Left ventricle myocardium inferior (tissue), 1 donor: ENCODE data around the gene MTHFD1. TPM values are rescaled to one million over a fixed set of nuclear protein-coding genes. Genes with fewer than 3 reads are reported as not detected.
A peak's percentile ranks its signal among the peaks of the same experiment; 100 is the strongest.

Experiments used
- DNase-seq: peaks from one replicate; pipeline ENCODE4 v3.0.0-alpha.2; 2020
- H3K27ac ChIP-seq: fragments of 200-600 bp; replicated peaks from 2 replicates; pipeline ENCODE4 v1.8.0; 2021
- H3K27me3 ChIP-seq: fragments of 200-600 bp; 2 replicates; pipeline ENCODE4 v1.8.0; 2021; ENCODE audit warnings: low read depth
- H3K36me3 ChIP-seq: fragments of 200-600 bp; 2 replicates; pipeline ENCODE4 v1.8.0; 2021
- H3K4me1 ChIP-seq: fragments of 200-600 bp; 2 replicates; pipeline ENCODE4 v1.8.0; 2021
- H3K4me3 ChIP-seq: fragments of 200-600 bp; 2 replicates; pipeline ENCODE4 v1.8.0; 2021; ENCODE audit warnings: mild to moderate bottlenecking, moderate library complexity
- H3K9me3 ChIP-seq: fragments of 200-600 bp; replicated peaks from 2 replicates; pipeline ENCODE4 v1.8.0; 2021
- intact Hi-C: fragments of 100-400 bp; cut with micrococcal nuclease; formaldehyde crosslinking; loops from one replicate; pipeline ENCODE4 v1.11.0; 2022
- total RNA-seq: library from RNA; stranded (reverse); fragmentation: NEBNext Ultra II Directional; extraction: Animal tissue kit (Norgen Biotek cat#: 25700); gene quantifications from one replicate; pipeline ENCODE4 v1.2.1, GENCODE V29; 2021
- TF ChIP-seq, protein P1 (sequence below): fragments of 200-600 bp; IDR thresholded peaks from 2 replicates; pipeline ENCODE4 v1.8.0; 2021; ENCODE audit warnings: antibody characterized with exemption, mild to moderate bottlenecking, borderline replicate concordance
- donor health status: DM: no; HTN: yes; CAD: no; lungs with severe emphysema.

MTHFD1 gene
- total RNA-seq, 1 donor from 2014 or later: 64.9 TPM

DNA sequence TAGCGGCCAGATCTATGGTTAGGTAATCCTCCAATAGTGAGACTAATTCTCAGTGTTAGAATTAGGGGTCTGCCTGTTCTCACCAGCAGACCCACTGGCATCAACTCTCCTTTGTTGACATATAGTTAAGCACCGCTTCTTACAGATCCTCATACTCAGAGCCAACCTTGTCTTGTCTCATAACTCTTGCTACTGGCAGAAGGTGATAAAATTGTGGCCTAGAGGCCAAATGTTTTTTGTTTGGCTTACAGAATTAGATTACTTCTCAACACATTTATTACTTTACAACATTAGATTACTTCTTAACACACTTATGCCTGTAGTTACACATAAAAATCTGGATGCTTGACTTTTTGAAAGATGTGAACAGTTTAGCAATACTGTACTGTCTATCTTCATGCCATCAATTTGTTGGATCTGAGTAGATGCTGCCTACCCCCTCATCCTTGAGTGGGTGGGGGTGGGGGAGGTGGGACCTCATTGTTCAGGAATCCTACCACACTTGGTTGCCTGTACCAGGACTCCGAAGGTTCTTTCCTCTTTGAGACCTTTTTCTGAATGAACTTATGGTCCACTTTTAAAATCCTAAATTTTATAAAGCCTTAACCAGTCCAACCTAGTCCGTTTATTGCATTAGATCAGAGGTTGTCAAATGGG, 7.0 kb downstream of the MTHFD1 start:
- Histone ChIP-seq H3K4me3 (no peak overlapping the region), H3K27ac (no peak overlapping the region), H3K9me3 (no peaks in the 10 kb centered on the region), H3K27me3 (no peaks in the 10 kb centered on the region), H3K36me3 (peaks cover 13% of the 10 kb centered on the region), H3K4me1 (peaks cover 15% of the 10 kb centered on the region)
- TF ChIP-seq, protein P1, sequence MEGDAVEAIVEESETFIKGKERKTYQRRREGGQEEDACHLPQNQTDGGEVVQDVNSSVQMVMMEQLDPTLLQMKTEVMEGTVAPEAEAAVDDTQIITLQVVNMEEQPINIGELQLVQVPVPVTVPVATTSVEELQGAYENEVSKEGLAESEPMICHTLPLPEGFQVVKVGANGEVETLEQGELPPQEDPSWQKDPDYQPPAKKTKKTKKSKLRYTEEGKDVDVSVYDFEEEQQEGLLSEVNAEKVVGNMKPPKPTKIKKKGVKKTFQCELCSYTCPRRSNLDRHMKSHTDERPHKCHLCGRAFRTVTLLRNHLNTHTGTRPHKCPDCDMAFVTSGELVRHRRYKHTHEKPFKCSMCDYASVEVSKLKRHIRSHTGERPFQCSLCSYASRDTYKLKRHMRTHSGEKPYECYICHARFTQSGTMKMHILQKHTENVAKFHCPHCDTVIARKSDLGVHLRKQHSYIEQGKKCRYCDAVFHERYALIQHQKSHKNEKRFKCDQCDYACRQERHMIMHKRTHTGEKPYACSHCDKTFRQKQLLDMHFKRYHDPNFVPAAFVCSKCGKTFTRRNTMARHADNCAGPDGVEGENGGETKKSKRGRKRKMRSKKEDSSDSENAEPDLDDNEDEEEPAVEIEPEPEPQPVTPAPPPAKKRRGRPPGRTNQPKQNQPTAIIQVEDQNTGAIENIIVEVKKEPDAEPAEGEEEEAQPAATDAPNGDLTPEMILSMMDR: no peak
- DNase-seq: no peak
- intact Hi-C loops: no loop called here

GRCh38 chr14:64400829-64401459, 12.8 kb downstream of the MTHFD1 start:
- DNase-seq: no peak
- Histone ChIP-seq H3K36me3 (peaks cover 18% of the 10 kb centered on the region), H3K9me3 (no peaks in the 10 kb centered on the region), H3K4me3 (no peak overlapping the region), H3K27me3 (no peaks in the 10 kb centered on the region), H3K27ac (peak overlapping the region; percentile 28), H3K4me1 (peaks cover 7% of the 10 kb centered on the region)
- TF ChIP-seq, protein P1: no peak
- intact Hi-C loops: no loop called here

- intact Hi-C loops: no loop called here
- TF ChIP-seq, protein P1: no peak
- no peaks in the 10 kb centered on the region for H3K9me3 ChIP-seq
- H3K27me3 ChIP-seq: no peaks in the 10 kb centered on the region
- no peak overlapping the region for H3K4me3 ChIP-seq
- H3K4me1 ChIP-seq: peaks cover 7% of the 10 kb centered on the region
- no peak overlapping the region for H3K27ac ChIP-seq
- peaks cover 18% of the 10 kb centered on the region for H3K36me3 ChIP-seq
- DNase-seq: no peak
These were observed 13.8 kb downstream of the MTHFD1 start for GRCh38 chr14:64401949-64402348.

GRCh38 chr14:64405295-64405694, 17.1 kb downstream of the MTHFD1 start:
- no peaks in the 10 kb centered on the region for H3K27me3 ChIP-seq
- H3K9me3 ChIP-seq: no peaks in the 10 kb centered on the region
- intact Hi-C loops: no loop called here
- TF ChIP-seq, protein P1: no peak
- H3K36me3 ChIP-seq: peaks cover 18% of the 10 kb centered on the region
- H3K4me1 ChIP-seq: peaks cover 7% of the 10 kb centered on the region
- no peak overlapping the region for H3K4me3 ChIP-seq
- H3K27ac ChIP-seq: no peak overlapping the region
- DNase-seq: no peak

- no peak for DNase-seq
- no peaks in the 10 kb centered on the region for H3K4me1 ChIP-seq
These were observed 19.2 kb downstream of the MTHFD1 start for GRCh38 chr14:64407329-64407728.

More at GRCh38 chr14:64407329-64407728, 19.2 kb downstream of the MTHFD1 start:
- TF ChIP-seq, protein P1: no peak
- Histone ChIP-seq H3K4me3 (no peak overlapping the region), H3K27ac (no peak overlapping the region), H3K27me3 (no peaks in the 10 kb centered on the region), H3K36me3 (peaks cover 19% of the 10 kb centered on the region), H3K9me3 (no peaks in the 10 kb centered on the region)
- intact Hi-C loops: no loop called here
